Prostate gland (tissue), 2 donors: ENCODE data around the gene HPX.

Source experiments
- POLR2A ChIP-seq: fragments of 450-650 bp; IDR thresholded peaks from one replicate; pipeline ENCODE4 v1.6.1; 2016; ENCODE audit warnings: antibody characterized with exemption, mild to moderate bottlenecking
- POLR2AphosphoS5 ChIP-seq: sonication (generic); formaldehyde crosslinking; IDR thresholded peaks from one replicate; pipeline ENCODE4 v1.6.1; 2017; ENCODE audit warnings: antibody characterized with exemption
- TF ChIP-seq, protein P1 (sequence below), 4 experiments: fragments of 200-600 bp in 2 of 4; fragments of 450-650 bp in 2 of 4; sonication (generic) in 2 of 4; IDR thresholded peaks; 1 replicate in 3 of 4; 2 replicates in 1 of 4; pipeline ENCODE4 v1.5.1; 2016 to 2019; ENCODE audit warnings: antibody characterized with exemption in 4 of 4, mild to moderate bottlenecking in 2 of 4, moderate library complexity in 2 of 4

DNA sequence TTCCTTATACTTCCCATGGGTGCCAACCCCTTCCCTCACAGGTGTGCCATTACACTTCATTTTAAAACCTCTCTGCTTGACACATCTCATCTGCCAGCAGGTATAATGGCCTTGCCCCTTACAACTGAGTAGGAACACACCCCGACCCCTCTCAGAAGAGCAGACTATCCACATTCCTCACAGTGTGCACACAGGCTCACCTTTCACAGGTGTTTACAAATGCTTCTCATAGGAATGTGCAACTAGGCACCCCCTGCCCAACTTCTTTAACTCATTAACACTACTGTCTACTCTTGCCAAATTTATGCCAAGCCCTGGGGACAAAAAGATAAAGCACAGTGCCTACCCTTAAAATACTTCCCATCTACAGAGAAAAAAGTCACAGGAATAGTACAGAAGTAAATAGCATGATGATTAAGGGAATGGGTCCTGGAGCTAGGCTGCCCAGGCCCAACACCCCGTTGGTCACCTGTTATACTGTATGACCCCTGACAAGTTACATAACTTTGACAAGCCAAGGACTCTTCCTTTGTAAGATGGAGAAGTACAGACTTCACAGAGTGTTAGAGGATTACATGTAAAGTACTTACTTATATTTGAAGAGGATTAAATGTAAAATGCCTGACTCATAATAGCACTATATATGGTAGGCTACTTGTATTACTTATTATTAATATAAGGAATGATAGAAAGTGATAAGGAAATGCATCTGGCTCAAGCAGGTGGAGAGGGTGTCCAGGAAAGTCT lies 17.7 kb upstream of the HPX start:
- TF ChIP-seq, protein P1, sequence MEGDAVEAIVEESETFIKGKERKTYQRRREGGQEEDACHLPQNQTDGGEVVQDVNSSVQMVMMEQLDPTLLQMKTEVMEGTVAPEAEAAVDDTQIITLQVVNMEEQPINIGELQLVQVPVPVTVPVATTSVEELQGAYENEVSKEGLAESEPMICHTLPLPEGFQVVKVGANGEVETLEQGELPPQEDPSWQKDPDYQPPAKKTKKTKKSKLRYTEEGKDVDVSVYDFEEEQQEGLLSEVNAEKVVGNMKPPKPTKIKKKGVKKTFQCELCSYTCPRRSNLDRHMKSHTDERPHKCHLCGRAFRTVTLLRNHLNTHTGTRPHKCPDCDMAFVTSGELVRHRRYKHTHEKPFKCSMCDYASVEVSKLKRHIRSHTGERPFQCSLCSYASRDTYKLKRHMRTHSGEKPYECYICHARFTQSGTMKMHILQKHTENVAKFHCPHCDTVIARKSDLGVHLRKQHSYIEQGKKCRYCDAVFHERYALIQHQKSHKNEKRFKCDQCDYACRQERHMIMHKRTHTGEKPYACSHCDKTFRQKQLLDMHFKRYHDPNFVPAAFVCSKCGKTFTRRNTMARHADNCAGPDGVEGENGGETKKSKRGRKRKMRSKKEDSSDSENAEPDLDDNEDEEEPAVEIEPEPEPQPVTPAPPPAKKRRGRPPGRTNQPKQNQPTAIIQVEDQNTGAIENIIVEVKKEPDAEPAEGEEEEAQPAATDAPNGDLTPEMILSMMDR (IDR thresholded peaks at IDR 0.05), result no peak
- no peak for TF ChIP-seq POLR2AphosphoS5
- no peak for TF ChIP-seq POLR2A
